ENCODE measurements around the gene NR1D2. TPM values are rescaled to one million over a fixed set of nuclear protein-coding genes. Genes with fewer than 3 reads are reported as not detected.
"Not testable (repeated sequence)": the region's sequence is repeated elsewhere in the genome, so short reads cannot be mapped to it uniquely, and the experiment has no call there.

Gene NR1D2
- total RNA-seq, 1 donor, result 138 TPM

DNA sequence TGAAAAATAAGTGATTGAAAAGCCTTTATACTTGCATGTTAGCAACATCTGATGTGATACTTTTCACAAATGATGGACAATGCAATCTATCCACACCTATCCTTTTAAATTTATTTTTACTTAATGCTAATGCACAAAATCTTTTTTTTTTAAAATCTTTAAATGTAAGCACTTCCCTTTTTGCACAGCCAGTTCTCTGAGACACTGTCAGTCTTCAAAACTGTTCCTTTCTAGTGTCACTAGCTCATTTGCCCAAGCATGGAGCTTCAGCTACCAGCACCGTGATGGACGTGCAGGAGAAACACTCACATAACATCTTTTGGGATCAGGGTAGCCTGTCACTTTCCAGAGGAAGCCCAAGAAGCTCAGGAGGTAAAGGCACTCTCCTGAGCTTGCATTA, 50.1 kb downstream of the NR1D2 start:
- no peaks in the 10 kb centered on the region for H3K9me3 ChIP-seq (ENCODE audit: low read depth, low read length)
- H3K4me3 ChIP-seq (ENCODE audit: low read length), result no peak overlapping the region
- H3K27me3 ChIP-seq (ENCODE audit: insufficient read depth, low read length), result no peaks in the 10 kb centered on the region
- H3K4me1 ChIP-seq (ENCODE audit: insufficient read depth, low read length), result peaks cover 12% of the 10 kb centered on the region

- H3K4me1 ChIP-seq (ENCODE audit: insufficient read depth, low read length), result peaks cover 12% of the 10 kb centered on the region
- no peaks in the 10 kb centered on the region for H3K9me3 ChIP-seq (ENCODE audit: low read depth, low read length)
- H3K27me3 ChIP-seq (ENCODE audit: insufficient read depth, low read length), result no peaks in the 10 kb centered on the region
- no peak overlapping the region for H3K4me3 ChIP-seq (ENCODE audit: low read length)
These were observed 51.0 kb downstream of the NR1D2 start for GRCh38 chr3:23996095-23996524.

DNA sequence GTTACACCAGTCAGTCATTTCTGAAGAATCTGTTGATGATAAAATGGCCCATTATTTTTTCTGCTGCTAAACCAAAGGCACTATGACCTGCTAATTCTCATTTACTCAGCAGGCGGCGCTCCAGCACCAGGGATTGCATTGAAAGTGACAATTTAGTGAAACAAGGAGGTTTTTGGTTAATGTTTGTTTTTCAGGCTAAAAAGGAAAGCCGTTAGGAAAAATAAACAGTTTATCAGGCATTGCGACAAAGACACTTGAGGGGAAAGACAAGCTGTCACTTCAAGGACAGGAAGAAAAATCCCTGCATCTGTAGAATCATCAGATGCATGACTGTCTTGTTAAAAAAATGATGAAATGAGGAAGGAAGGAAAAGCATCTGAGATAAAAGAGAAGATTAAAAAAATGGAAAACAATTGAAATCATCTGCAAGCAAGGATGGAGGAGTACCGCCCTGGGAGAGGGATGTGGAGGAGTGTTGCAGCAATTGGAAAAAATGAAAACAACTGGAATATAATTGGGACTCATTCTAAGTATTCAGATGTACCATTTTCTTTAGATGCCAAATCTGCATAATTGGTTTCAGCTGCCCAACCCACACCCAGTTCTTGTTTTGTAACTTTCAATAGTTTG, 54.0 kb downstream of the NR1D2 start:
- Histone ChIP-seq H3K27me3 (ENCODE audit: insufficient read depth, low read length) (no peaks in the 10 kb centered on the region), H3K4me1 (ENCODE audit: insufficient read depth, low read length) (no peaks in the 10 kb centered on the region), H3K9me3 (ENCODE audit: low read depth, low read length) (no peaks in the 10 kb centered on the region), H3K4me3 (ENCODE audit: low read length) (no peak overlapping the region)

DNA sequence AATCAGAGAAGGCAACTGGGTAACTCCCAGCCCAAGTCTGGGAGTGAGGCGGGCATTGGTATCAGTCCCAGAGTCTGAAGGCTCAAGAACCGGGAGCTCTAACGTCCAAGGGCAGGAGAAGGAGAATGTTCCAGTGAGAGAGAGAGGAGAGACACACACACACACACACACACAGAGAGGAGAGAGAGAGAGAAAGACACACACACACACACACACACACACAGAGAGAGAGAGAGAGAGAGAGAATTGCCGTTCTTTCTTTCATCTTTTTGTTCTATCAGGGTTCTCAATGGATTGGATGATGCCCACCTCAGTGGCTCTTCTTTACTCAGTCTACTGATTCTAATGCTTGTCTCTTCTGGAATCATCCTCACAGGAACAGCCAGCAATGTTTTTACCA, 57.0 kb downstream of the NR1D2 start:
- Histone ChIP-seq H3K27me3 (ENCODE audit: insufficient read depth, low read length) (no peaks in the 10 kb centered on the region), H3K4me3 (ENCODE audit: low read length) (no peak overlapping the region), H3K9me3 (ENCODE audit: low read depth, low read length) (no peaks in the 10 kb centered on the region), H3K4me1 (ENCODE audit: insufficient read depth, low read length) (no peaks in the 10 kb centered on the region)

DNA sequence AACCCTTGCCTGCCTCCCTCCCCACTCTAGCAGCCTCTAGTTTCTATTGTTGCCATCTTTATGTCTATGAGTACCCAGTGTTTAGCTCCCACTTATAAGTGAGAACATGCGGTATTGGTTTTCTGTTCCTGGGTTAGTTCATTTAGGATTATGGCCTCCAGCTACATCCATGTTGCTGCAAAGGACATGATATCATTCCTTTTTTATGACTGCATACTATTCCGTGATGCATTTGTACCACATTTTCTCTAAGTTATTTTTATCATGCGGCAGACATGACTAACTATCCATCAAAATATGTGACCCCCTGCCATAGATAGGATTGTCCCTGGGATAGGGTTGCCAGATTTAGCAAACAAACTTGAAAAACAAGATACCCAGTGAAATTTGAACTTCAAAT, 58.4 kb downstream of the NR1D2 start:
- Histone ChIP-seq H3K4me1 (ENCODE audit: insufficient read depth, low read length) (no peaks in the 10 kb centered on the region), H3K4me3 (ENCODE audit: low read length) (no peak overlapping the region), H3K27me3 (ENCODE audit: insufficient read depth, low read length) (no peaks in the 10 kb centered on the region), H3K9me3 (ENCODE audit: low read depth, low read length) (no peaks in the 10 kb centered on the region)

DNA sequence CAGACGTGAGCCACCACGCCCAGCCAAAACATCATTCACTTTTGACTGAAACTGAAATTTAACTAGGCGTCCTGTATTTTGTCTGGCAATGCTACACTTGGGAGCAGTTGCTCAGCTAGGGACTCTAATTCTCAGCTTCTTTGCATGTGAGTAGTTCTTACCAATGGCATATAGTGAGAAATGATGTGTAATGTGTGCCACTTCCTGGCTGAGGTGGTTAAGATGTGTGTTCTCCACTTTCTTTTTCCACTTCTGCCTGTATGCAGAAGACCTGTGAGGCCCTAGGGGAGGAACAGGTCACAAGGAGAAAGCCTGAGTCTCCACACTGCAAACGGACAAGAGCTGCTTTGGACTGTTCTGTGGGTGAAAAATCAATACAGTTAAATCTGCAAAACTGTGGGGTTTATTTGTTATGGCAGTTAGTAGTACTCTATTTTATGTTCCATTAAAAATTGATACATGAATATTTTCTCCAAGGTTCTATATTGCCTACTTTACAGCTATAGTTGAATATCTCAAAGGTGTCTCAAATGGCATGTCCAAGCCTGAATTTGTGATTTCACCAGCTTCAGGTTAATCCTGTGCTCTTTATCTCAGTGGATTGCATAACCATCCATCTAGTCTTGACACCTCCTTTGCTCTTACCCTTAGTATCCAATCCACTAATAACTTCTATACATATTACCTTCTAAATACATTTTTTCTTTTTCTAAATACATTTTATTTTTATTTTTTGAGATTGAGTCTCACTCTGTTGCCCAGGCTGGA, 59.3 kb downstream of the NR1D2 start:
- H3K9me3 ChIP-seq (ENCODE audit: low read depth, low read length), result no peaks in the 10 kb centered on the region
- H3K4me3 ChIP-seq (ENCODE audit: low read length), result no peak overlapping the region
- H3K4me1 ChIP-seq (ENCODE audit: insufficient read depth, low read length), result no peaks in the 10 kb centered on the region
- H3K27me3 ChIP-seq (ENCODE audit: insufficient read depth, low read length), result no peaks in the 10 kb centered on the region

DNA sequence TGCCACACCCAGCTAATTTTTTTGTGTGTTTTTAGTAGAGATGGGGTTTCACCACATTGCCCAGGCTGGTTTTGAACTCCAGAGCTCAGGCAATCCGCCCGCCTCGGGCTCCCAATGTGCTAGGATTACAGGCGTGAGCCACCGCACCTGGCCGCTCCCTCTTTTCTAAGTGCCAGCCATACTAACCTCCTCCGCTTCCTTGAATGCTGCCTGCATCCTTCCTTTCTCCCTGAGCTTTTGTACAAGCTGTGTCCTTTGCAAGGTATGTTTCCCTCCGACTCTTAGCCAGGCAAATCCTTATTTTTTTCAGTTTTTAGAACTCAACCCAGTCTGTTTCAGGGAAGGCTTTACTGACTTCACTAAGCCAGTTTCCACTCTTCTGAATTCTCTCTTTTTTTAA, 60.6 kb downstream of the NR1D2 start:
- Histone ChIP-seq H3K4me3 (ENCODE audit: low read length) (no peak overlapping the region), H3K9me3 (ENCODE audit: low read depth, low read length) (no peaks in the 10 kb centered on the region), H3K4me1 (ENCODE audit: insufficient read depth, low read length) (no peaks in the 10 kb centered on the region), H3K27me3 (ENCODE audit: insufficient read depth, low read length) (no peaks in the 10 kb centered on the region)

DNA sequence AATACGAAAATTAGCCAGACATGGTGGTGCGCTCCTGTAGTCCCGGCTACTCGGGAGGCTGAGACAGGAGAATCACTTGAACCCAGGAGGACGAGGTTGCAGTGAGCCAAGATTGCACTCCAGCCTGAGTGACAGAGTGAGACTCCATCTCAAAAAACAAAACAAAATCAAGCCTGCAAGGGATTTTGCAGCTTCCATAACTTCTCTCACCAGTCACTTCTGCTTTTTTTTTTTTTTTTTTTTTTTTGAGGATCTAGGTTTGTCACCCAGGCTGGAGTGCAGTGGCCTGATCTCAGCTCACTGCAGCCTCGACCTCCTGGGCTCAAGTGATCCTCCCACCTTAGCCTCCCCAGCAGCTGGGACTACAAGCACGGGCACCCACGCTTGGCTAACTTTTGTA, 65.7 kb downstream of the NR1D2 start:
- H3K27me3 ChIP-seq (ENCODE audit: insufficient read depth, low read length); H3K4me1 ChIP-seq (ENCODE audit: insufficient read depth, low read length); H3K4me3 ChIP-seq (ENCODE audit: low read length); H3K9me3 ChIP-seq (ENCODE audit: low read depth, low read length): not testable (repeated sequence)

DNA sequence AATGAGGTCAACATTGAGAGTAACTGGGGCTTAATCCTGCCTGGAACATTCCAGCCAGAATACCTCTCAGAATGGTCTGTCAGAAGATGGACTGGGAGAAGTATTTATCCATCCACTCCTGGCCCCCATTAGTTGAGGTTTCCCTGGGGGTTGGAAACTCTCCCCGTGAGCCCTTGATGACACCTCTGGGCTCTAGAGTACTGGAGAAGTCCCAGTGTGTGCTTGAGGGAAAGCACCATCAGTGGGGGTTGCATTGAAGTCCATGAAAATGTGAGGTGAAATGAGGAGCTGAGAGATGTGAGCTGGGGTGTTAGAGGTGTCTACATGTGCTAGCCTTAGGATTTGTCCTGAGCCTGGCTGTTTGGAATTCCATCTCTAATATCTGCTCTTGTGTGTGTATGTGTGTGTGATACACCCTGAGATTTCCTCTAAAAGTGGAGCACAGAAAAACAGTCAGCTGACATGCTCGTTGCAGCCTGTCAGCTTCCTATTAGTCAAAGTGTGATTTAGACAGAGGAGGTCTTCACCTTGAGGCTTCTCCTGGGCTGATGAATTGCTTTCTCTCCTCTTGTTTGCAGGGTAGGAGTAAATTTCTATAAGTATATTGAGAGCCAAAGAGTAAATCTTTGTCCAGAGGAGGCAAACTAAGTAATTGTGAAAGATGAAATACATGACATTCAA, 67.6 kb downstream of the NR1D2 start:
- Histone ChIP-seq H3K4me1 (ENCODE audit: insufficient read depth, low read length) (no peaks in the 10 kb centered on the region), H3K9me3 (ENCODE audit: low read depth, low read length) (no peaks in the 10 kb centered on the region), H3K4me3 (ENCODE audit: low read length) (no peak overlapping the region), H3K27me3 (ENCODE audit: insufficient read depth, low read length) (no peaks in the 10 kb centered on the region)

- Histone ChIP-seq H3K4me3 (ENCODE audit: low read length) (no peak overlapping the region), H3K27me3 (ENCODE audit: insufficient read depth, low read length) (no peaks in the 10 kb centered on the region), H3K4me1 (ENCODE audit: insufficient read depth, low read length) (no peaks in the 10 kb centered on the region), H3K9me3 (ENCODE audit: low read depth, low read length) (no peaks in the 10 kb centered on the region)
These were observed 72.2 kb downstream of the NR1D2 start for GRCh38 chr3:24017305-24017704.

- Histone ChIP-seq H3K27me3 (ENCODE audit: insufficient read depth, low read length) (no peaks in the 10 kb centered on the region), H3K4me3 (ENCODE audit: low read length) (no peak overlapping the region), H3K4me1 (ENCODE audit: insufficient read depth, low read length) (no peaks in the 10 kb centered on the region), H3K9me3 (ENCODE audit: low read depth, low read length) (no peaks in the 10 kb centered on the region)
These were observed 73.9 kb downstream of the NR1D2 start for GRCh38 chr3:24018784-24019570.

DNA sequence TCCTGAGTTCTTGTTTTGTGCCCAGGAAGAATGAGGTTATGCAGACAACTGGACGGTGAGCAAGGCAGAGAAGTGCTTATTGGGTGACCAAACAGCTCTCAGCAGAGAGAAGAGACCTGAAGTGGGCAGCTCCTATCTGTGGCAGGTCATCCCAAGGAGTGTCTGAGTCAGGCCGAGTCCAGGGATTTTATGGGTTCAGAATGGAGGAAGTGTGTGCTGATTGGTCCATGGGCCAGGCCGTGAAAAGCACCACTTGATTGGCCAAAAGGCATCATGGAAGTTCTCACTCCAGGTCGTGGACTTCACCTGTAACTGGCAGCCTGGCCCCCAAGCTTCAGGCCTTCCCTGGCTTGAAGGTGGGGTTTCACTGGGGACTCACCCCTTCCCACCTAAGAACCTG, 74.5 kb downstream of the NR1D2 start:
- Histone ChIP-seq H3K4me1 (ENCODE audit: insufficient read depth, low read length) (no peaks in the 10 kb centered on the region), H3K27me3 (ENCODE audit: insufficient read depth, low read length) (no peaks in the 10 kb centered on the region), H3K9me3 (ENCODE audit: low read depth, low read length) (no peaks in the 10 kb centered on the region), H3K4me3 (ENCODE audit: low read length) (no peak overlapping the region)

GRCh38 chr3:24020036-24020691, 75.1 kb downstream of the NR1D2 start:
- Histone ChIP-seq H3K9me3 (ENCODE audit: low read depth, low read length) (no peaks in the 10 kb centered on the region), H3K27me3 (ENCODE audit: insufficient read depth, low read length) (no peaks in the 10 kb centered on the region), H3K4me3 (ENCODE audit: low read length) (no peak overlapping the region), H3K4me1 (ENCODE audit: insufficient read depth, low read length) (no peaks in the 10 kb centered on the region)

- H3K4me3 ChIP-seq (ENCODE audit: low read length), result no peak overlapping the region
- H3K27me3 ChIP-seq (ENCODE audit: insufficient read depth, low read length), result no peaks in the 10 kb centered on the region
- no peaks in the 10 kb centered on the region for H3K4me1 ChIP-seq (ENCODE audit: insufficient read depth, low read length)
- no peaks in the 10 kb centered on the region for H3K9me3 ChIP-seq (ENCODE audit: low read depth, low read length)
These were observed 78.1 kb downstream of the NR1D2 start for GRCh38 chr3:24023197-24023596.

Data from mononuclear cell (primary cell).